ENCODE measurements around the gene WDR45. TPM values are rescaled to one million over a fixed set of nuclear protein-coding genes. Genes with fewer than 3 reads are reported as not detected.

Gene WDR45
- total and polyA plus RNA-seq, 2 of the 4 experiments (the other 2 are of a cell fraction) = 40.7 to 67.4 TPM

DNA sequence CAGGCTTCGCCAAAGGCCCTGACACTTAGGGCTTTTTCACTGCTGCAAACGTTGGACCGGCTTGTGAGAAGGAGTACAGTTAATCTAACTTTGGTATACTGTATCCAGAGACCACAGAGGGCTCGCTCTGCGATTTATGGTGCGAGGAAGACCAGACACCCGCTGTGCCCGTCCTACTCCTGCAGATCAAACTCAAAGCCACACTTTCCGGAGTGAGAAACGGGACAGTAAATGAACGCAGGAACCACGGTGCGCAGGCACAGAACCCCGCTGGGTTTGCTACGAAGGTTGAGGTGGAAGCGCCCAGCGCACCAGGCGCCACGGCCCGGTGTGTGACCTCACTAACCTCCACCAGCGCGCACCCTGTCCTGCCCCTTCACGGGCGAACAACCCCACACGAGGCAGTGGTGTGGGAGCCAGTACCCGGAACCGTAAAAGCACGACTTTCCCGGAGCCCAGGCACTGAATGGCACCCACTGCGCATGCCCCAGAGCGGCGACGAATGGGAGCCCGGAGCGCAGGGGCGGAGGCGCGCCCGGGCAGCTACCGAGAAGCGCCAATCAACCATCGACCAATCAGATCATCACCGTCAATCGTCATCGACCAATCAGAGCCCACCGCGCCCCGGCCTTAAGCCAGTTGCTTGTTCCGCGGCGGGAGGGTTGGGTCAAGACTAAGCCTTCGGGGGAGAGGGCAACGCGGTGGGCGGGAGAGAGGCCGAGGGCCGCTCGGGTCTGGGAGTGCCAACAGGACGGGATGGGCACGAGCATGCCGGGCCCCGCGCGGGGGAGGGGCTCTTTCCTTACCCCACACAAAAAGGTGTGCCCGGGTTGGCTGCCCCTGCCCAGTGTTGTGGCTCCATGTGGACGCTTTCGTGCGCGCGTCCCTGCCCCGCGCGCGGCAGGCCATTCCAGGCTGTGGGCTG is 21.3 kb upstream of the WDR45 start:
- intact Hi-C loops (cut with micrococcal nuclease) (no loop called here), in situ Hi-C loops (cut with MboI; ENCODE audit: low sequenced_read_pairs) (no loop called here), dilution Hi-C loops (cut with HindIII; ENCODE audit: low sequenced_read_pairs, unreplicated experiment) (no loop called here)
- H3K9me1 ChIP-seq (ENCODE audit: insufficient read depth, low read length) = no peaks in the 10 kb centered on the region
- no peaks in the 10 kb centered on the region for H3K79me1 ChIP-seq (ENCODE audit: low read depth in 1 of 2, low read length in 2 of 2)
- no peak overlapping the region for H3K56ac ChIP-seq (ENCODE audit: extremely low read depth, insufficient read depth, low read length)
- peak; percentile 89 for DNase-seq
- no peak overlapping the region for H2BK5ac ChIP-seq (ENCODE audit: low read depth, low read length, poor library complexity, severe bottlenecking)
- peak overlapping the region; percentile 90 for H2AK9ac ChIP-seq (replicated peaks; ENCODE audit: low read depth, low read length, poor library complexity)
- 40% methylated on average over 16 of the region's 74 CpGs; no CpG with 5 or more reads in 1 of the 2 experiments for WGBS, 2 experiments (ENCODE audit: extremely low coverage in 2 of 2, insufficient read length in 1 of 2)
- no TSS peak for BruUV-seq (replicated peaks)
- H2BK120ac ChIP-seq (ENCODE audit: low read depth, low read length) = no peak overlapping the region
- H3K9me3 ChIP-seq (ENCODE audit: control insufficient read depth, insufficient read depth, low read length) = no peaks in the 10 kb centered on the region
- H3K9ac ChIP-seq (ENCODE audit: low read depth, low read length) = peak overlapping the region; percentile 66
- H2AK5ac ChIP-seq (ENCODE audit: low read depth, low read length) = 0 out of 2 replicates have a peak overlapping the region, but pooled peaks have one; percentile 20
- peak overlapping the region; percentile 60; the same call in 1 of the 2 replicates for H4K5ac ChIP-seq (ENCODE audit: low read depth, low read length)
- peak overlapping the region; percentile 69 to 86; a peak in 3 of 4 replicates for H4K8ac ChIP-seq (ENCODE audit: low read depth in 2 of 2, low read length in 2 of 2)
- peak; percentile 25; the same call in 1 of the 2 replicates for TF ChIP-seq FOS (IDR thresholded peaks at IDR 0.05; ENCODE audit: low read depth, low read length)
- TF ChIP-seq POLR2A (IDR thresholded peaks at IDR 0.05; ENCODE audit: low read depth, low read length) = no peak
- TF ChIP-seq, protein P1, sequence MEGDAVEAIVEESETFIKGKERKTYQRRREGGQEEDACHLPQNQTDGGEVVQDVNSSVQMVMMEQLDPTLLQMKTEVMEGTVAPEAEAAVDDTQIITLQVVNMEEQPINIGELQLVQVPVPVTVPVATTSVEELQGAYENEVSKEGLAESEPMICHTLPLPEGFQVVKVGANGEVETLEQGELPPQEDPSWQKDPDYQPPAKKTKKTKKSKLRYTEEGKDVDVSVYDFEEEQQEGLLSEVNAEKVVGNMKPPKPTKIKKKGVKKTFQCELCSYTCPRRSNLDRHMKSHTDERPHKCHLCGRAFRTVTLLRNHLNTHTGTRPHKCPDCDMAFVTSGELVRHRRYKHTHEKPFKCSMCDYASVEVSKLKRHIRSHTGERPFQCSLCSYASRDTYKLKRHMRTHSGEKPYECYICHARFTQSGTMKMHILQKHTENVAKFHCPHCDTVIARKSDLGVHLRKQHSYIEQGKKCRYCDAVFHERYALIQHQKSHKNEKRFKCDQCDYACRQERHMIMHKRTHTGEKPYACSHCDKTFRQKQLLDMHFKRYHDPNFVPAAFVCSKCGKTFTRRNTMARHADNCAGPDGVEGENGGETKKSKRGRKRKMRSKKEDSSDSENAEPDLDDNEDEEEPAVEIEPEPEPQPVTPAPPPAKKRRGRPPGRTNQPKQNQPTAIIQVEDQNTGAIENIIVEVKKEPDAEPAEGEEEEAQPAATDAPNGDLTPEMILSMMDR (conservative IDR thresholded peaks at IDR 0.05; ENCODE audit: low read depth, low read length) = no peak
- TF ChIP-seq RCOR1 (IDR thresholded peaks at IDR 0.05; ENCODE audit: insufficient replicate concordance, low read length) = no peak
- no peak for TF ChIP-seq MAFK (IDR thresholded peaks at IDR 0.05; ENCODE audit: low read depth, low read length)
- TF ChIP-seq MXI1 (IDR thresholded peaks at IDR 0.05; ENCODE audit: borderline replicate concordance, low read depth, low read length) = peak; percentile 51; the same call in 1 of the 2 replicates
- TF ChIP-seq BHLHE40 (IDR thresholded peaks at IDR 0.05; ENCODE audit: low read depth, low read length) = no peak
- peak overlapping the region; percentile 48; the same call in 1 of the 2 replicates for H3K4ac ChIP-seq (ENCODE audit: low read depth, low read length)
- ChIA-PET POLR2A (ENCODE audit: unreplicated experiment) (no interaction called here), CTCF (no interaction called here)
- H3K36me3 ChIP-seq (ENCODE audit: control insufficient read depth, insufficient read depth, low read length) = no peaks in the 10 kb centered on the region
- H3K4me1 ChIP-seq (ENCODE audit: control insufficient read depth, insufficient read depth, low read length) = no peaks in the 10 kb centered on the region
- H2BK20ac ChIP-seq (ENCODE audit: low read depth, low read length) = no peak overlapping the region
- no peak overlapping the region for H3K18ac ChIP-seq (ENCODE audit: low read depth, low read length)
- H4K91ac ChIP-seq (ENCODE audit: insufficient read depth, low read depth, low read length) = peak overlapping the region; percentile 24; the same call in 1 of the 2 replicates
- H3K4me2 ChIP-seq (ENCODE audit: low read depth, low read length) = peak overlapping the region; percentile 93
- H3K14ac ChIP-seq (replicated peaks; ENCODE audit: low read depth, low read length) = peak overlapping the region; percentile 27; the same call in 1 of the 2 replicates
- H2AFZ ChIP-seq (replicated peaks; ENCODE audit: low read length, poor library complexity) = peak overlapping the region; percentile 96
- H3K27me3 ChIP-seq (ENCODE audit: control insufficient read depth, insufficient read depth, low read length) = no peaks in the 10 kb centered on the region
- H4K20me1 ChIP-seq (ENCODE audit: insufficient read depth, low read length) = no peaks in the 10 kb centered on the region
- H3K23ac ChIP-seq (ENCODE audit: low read depth, low read length) = peak overlapping the region; percentile 16; the same call in 1 of the 2 replicates
- H3K27ac ChIP-seq (ENCODE audit: insufficient read depth, low read length) = peak overlapping the region; percentile 47; the same call in 1 of the 2 replicates
- H2BK15ac ChIP-seq (ENCODE audit: low read depth, low read length) = no peak overlapping the region
- peak; percentile 97 for ATAC-seq (ENCODE audit: low read depth)
- peak overlapping the region; percentile 95 for H3K4me3 ChIP-seq (ENCODE audit: insufficient read depth, low read depth, low read length)

Data from IMR-90 (cell line).